ENCODE data around the gene OSBPL10.
"Not testable (repeated sequence)": the region's sequence is repeated elsewhere in the genome, so short reads cannot be mapped to it uniquely, and the experiment has no call there.

Gene OSBPL10

DNA sequence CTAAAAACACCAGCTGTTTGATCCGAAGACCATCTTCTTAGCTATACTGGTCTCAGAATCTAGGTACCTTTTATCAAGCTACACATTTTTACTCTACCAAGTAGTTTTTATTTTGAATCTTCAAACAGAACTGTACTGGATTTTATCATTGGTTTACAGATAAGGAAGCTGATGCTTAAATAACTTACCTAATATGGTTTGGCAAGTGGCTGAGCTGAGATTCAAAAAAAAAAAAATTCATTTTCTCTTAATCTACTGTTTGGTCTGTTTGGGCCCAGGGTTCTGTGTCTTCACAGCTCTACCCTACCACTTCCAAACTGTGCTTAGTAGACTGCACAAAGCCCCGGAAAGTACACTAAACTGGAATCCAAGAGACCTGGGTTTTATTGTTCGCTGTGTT, 36.2 kb upstream of the OSBPL10 start:
- TF ChIP-seq, protein P1, sequence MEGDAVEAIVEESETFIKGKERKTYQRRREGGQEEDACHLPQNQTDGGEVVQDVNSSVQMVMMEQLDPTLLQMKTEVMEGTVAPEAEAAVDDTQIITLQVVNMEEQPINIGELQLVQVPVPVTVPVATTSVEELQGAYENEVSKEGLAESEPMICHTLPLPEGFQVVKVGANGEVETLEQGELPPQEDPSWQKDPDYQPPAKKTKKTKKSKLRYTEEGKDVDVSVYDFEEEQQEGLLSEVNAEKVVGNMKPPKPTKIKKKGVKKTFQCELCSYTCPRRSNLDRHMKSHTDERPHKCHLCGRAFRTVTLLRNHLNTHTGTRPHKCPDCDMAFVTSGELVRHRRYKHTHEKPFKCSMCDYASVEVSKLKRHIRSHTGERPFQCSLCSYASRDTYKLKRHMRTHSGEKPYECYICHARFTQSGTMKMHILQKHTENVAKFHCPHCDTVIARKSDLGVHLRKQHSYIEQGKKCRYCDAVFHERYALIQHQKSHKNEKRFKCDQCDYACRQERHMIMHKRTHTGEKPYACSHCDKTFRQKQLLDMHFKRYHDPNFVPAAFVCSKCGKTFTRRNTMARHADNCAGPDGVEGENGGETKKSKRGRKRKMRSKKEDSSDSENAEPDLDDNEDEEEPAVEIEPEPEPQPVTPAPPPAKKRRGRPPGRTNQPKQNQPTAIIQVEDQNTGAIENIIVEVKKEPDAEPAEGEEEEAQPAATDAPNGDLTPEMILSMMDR (IDR thresholded peaks at IDR 0.05), result no peak
- no peak for TF ChIP-seq ZFX (IDR thresholded peaks at IDR 0.05; ENCODE audit: borderline replicate concordance)
- H3K27ac ChIP-seq, result no peak overlapping the region

DNA sequence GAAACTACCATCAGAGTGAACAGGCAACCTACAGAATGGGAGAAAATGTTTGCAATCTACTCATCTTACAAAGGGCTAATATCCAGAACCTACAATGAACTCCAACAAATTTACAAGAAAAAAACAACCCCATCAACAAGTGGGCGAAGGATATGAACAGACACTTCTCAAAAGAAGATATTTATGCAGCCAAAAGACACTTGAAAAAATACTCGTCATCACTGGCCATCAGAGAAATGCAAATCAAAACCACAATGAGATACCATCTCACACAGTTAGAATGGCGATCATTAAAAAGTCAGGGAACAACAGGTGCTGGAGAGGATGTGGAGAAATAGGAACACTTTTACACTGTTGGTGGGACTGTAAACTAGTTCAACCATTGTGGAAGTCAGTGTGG, 34.6 kb upstream of the OSBPL10 start:
- not testable (repeated sequence) for H3K27ac ChIP-seq

DNA sequence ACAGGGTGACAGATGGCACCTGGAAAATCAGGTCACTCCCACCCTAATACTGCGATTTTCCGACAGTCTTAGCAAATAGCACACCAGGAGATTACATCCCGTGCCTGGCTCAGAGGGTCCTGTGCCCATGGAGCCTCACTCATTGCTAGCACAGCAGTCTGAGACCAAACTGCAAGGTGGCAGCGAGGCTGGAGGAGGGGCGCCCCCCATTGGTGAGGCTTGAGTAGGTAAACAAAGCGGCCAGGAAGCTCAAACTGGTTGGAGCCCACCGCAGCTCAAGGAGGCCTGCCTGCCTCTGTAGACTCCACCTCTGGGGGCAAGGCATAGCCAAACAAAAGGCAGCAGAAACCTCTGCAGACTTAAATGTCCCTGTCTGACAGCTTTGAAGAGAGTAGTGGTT, 29.6 kb upstream of the OSBPL10 start:
- TF ChIP-seq, protein P1 (IDR thresholded peaks at IDR 0.05), result peak; percentile 16
- H3K27ac ChIP-seq, result not testable (repeated sequence)

DNA sequence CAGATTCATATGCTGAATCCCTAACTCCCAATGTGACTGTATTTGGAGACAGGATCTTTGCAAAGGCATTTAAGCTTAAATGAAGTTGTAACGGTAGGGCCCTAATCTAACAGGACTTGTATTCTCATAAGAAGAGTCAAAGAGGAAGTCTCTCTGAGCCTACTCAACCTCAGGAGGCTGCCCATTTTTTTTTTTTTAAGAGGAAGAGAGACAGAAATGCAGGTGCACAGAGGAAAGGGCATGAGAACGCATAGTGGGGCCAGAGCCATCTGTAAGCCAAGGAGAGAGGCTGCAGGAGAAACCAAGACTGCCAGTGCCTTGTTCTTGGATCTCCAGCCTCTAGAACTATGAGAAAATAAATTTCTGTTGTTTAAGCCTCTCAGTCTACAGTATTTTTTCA, 28.9 kb upstream of the OSBPL10 start:
- H3K27ac ChIP-seq, result no peak overlapping the region
- TF ChIP-seq ZFX (IDR thresholded peaks at IDR 0.05; ENCODE audit: borderline replicate concordance), result no peak
- TF ChIP-seq, protein P1 (IDR thresholded peaks at IDR 0.05), result no peak

DNA sequence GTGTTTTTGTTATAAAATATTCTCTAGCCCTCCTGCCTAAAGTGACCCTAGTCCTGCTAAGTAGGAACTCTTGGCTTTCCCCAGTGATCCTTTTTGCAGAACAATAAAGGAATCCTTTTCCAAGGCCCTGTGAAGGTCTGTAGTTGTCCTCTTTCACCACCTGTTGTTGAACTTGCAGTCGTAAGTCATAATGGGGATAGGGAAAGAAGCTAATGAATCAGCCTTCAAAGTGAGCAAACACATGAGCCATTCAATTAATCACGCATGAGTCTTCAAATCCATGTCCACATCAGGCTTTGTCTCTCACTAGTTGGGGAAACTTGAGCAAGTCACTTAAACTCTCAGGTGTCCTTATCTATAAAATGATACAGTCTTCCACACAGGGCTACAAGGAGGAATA, 28.0 kb upstream of the OSBPL10 start:
- no peak for TF ChIP-seq ZFX (IDR thresholded peaks at IDR 0.05; ENCODE audit: borderline replicate concordance)
- TF ChIP-seq, protein P1 (IDR thresholded peaks at IDR 0.05), result no peak
- H3K27ac ChIP-seq, result no peak overlapping the region

DNA sequence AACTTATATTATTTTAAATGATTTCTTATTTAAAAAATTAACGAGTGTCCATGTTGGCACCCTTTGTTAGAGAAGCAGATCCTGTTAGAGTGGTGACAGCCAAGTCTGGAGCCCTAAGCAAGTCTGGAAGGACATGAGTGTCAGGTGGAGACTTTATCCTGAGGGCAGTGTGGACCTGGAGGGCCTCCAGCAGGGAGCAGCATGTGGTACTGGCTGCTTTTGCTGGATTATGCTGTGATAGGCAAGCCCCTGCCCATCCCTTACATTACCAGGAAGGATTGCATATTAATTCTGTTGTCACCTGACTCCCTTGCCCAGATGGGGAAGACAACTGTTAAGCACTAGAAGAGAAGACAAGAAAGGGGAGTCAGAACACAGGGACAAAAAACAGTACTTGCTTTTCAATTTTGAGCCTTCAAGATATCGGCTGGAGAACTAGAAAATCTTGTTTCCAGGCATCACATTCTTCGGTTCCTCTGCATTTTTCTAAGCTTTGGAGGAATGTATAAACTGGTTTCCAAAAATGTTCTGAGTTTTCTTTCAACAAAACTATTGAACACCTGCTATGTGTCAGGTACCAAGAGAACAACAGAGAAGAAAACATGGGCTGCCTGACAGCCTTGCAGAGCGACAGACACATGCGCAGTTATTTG, 23.2 kb upstream of the OSBPL10 start:
- no peak overlapping the region for H3K27ac ChIP-seq
- no peak for TF ChIP-seq ZFX (IDR thresholded peaks at IDR 0.05; ENCODE audit: borderline replicate concordance)
- TF ChIP-seq, protein P1 (IDR thresholded peaks at IDR 0.05), result 0 out of 2 replicates have a peak, but pooled peaks have one; percentile 9

DNA sequence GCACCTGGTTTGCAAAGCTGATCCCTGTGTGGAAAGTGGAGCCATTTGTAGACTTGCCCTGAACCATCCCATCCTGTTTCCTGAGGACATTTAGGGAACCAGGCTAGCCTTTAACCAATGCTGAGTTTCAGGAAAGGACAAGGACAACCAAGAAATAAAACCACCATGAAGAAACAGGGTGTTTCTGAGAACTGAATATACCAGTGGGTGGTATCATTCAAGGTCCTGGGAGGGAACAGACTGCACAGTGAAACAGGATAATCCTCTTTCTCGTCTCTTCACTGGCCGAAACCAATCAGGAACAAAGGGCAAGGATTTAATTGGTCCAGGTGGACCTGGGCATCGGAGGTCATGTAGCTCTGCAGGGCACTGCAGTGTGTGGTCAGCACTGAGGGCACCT, 22.3 kb upstream of the OSBPL10 start:
- no peak overlapping the region for H3K27ac ChIP-seq
- no peak for TF ChIP-seq ZFX (IDR thresholded peaks at IDR 0.05; ENCODE audit: borderline replicate concordance)
- TF ChIP-seq, protein P1 (IDR thresholded peaks at IDR 0.05), result no peak
